ENCODE data around the gene ICAM1.

Gene ICAM1

DNA sequence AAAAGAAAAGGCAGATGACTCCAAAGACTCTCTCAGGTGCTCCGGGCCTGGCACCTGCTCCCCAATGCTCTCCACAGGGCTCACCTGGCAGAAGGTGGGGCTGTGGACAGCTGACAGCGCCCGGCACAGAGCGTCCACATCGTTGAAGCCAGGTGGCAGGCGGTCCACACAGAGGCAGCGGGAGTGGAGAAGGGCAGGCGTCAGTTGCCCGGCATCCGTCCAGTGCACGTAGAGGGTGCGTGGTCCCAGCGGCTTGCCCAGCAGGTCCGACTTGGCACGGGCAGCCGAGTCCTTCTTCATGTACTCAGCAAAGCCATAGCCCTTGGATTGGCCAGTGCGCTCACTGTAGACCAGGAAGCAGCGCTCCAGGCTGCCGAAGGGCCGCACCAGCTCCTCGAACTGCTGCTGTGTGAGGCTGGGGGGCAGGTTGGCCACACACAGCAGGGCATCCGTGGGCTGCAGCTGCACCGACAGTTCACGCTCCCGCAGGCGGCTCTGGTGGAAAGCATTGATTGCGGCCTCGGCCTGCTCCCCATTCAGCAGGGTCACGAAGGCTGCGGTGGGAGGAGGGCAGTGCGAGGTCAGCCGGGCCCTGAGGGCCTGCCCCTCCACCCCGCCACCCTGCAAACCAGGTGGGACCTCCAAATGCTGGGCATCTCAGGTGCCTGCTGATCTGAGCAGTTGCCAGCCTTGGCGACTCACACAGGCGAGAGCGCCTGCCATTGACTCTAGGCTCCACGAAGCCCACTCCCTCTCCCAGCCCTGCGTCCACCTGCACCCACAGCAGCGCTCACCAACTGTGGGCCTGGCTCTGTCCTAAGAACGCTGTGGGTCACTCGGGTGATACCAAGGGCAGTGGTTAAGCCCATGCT lies 57.9 kb downstream of the ICAM1 start:
- no peak for DNase-seq

DNA sequence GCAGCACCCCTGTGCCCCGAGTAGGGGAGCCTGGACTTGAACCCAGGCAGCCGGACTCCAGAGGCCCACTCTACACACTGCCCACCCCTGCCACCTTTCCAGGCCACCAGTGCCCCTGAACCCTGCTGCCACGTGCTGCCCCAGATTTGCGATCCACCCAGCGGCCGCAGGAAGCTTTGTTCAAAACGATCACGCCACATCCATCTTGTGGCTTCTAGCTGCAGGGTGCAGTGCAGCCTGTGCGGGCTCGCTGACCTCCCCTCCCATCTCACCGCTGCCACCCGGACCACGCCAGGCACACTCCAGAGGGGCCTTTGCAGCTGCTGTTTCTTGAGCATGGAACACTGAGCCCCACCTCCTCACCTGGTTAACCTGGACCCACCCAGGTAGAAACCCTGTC lies 58.6 kb downstream of the ICAM1 start:
- DNase-seq, result no peak

DNA sequence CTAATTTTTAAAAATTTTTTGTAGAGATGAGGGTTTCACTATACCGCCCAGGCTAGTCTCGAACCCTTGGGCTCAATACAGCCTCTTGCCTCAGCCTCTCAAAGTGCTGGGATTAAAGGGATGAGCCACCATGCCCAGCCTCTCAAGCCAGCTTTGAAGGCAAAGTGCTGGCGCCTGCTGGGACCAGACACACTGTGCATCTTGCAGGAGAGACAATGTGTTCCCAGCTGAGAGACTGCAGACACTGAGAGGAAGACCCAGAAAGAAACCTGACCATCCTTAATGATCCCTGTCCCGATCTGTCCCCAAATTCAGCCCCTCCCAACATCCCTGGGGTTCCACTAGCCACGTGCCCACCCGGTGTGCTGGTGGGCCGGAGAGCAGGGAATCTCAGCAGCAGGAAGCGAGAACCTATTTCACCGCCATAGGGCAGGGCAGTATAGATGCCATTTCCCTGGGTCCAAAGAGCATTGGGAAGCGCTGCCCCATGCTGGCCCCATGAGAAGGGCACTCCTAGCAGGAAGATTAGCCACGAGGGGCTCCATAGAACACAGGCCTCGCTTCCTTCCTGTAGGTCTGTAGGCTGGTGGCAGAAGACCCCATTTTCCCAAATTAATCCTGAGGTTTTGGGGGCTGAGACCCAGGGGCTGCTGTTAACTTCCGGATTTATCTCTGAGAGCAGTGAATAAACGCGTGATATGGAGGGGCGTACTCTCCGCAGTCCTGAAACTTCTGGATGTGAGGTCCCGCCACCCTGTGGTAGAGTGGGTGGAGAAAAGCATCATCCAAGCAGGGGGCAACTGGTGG lies 61.4 kb downstream of the ICAM1 start:
- no peak for DNase-seq

DNA sequence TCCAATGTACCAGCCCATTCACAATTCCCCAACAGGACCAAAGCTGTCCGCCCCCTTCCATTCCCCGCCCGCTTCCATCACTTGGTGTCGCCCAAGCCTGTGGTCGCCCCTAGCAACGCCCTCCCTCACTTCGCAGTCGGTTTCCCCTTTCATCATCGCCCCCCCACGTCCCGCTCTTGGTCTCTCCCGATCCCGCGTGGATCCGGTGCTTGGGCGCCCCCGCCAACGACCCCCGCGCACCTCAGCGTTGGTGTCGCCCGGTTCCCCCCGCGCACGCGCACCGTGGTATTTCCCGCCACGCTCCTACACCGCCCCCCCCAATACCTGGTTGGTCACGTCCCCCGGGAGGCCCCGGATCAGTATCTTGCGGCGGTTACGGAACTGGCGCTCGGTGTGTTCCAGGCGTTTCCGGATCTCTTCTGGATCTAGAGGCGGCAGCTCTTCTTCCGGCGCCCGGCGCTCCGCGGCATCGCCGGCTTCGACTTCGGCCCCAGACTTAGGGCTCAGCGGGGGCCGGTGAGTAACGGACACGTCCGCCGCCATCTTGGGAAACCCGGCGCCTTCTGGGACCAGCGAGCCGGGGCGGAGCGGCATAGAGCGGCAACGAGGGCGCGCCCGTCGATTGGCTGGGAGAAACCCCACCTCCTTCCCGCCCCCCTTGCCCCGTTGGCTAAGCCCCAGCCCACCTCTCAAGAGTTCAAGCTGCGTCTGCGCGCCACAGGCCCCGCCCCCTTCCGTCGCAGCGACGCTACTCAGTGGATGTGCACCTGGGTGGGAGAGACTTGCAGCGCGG lies 62.2 kb downstream of the ICAM1 start, which contains the start of gene RAVER1:
TSS of gene RAVER1 (minus strand) at position 565 of the 793 bp plus-strand sequence. CDS start at position 543, 22 bp downstream.
- DNase-seq, result peak; percentile 98

DNA sequence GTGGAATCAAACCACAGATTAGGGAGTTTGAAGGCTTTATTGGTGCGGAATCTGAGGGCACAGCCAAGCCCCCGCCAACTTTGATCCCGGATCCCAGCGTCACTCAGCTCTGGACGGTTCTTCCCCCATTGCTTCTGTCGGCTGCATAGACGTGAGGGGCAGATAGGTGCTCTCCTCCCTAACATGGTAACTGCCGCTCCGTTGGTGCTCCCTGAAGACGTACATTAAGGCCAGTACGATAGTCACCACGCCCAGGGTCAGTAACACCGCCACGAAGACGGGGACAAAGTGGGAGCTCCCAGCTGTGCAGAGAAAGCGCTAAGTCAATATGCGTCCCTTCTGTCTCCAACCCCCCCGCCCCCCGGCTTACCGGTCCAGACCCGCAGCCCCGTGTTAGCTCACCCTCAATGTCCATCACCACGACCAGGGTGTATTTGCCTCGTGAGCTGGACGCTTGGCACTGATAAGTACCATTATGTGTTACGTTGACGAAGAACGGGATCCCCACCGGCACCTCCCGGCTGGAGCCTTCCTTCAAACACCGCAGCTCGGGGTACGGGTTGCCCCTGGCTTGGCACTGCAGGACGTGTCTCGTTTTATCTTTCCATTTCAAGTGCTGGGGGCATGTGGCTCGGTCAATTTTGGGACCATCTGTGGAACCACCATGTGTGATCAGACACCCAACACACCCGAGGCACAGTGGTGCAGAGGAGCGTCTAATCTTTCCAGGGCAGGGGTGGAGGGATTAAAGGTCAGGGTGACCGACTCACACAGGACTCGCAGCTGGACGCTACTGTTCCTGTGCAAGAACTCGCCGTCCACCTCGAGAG lies 63.1 kb downstream of the ICAM1 start:
- no peak for DNase-seq

DNA sequence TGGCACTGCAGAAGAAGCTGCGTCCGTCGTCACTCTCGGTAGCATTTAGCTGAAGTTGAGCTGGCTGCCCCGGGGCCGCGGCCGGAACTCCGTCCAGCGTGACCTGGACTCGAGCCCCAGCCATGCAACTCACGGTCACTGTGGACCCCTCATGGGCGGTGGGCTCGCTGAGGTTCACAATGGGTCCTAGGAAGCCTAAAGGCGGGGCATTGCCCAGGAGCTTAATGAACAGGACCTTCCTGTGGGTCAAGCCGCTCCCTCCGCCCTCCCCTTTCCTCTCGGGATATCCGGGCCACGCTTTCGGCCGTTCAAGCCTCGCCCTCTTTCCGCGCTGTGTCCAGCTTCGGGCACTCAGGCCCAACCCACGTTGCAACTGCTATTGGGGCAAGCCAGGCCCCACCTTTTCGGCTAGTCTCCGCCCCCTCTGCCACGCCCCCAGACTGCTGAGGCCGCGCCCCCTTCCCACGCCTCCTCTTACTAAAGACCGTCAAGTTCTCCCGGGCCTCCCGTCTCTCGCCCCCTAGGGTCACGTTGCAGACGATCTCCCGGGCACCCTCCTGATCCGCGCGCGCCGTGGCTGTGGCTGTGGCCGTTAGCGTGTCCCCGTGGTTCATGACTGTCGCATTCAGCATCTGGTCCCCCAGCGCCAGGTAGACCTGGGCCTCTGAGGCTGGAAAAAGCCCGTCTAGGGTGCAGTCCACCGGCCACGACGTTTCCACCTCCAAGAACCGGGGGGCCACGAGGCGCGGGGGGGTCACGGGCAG lies 63.9 kb downstream of the ICAM1 start:
- peak; percentile 49 for DNase-seq

DNA sequence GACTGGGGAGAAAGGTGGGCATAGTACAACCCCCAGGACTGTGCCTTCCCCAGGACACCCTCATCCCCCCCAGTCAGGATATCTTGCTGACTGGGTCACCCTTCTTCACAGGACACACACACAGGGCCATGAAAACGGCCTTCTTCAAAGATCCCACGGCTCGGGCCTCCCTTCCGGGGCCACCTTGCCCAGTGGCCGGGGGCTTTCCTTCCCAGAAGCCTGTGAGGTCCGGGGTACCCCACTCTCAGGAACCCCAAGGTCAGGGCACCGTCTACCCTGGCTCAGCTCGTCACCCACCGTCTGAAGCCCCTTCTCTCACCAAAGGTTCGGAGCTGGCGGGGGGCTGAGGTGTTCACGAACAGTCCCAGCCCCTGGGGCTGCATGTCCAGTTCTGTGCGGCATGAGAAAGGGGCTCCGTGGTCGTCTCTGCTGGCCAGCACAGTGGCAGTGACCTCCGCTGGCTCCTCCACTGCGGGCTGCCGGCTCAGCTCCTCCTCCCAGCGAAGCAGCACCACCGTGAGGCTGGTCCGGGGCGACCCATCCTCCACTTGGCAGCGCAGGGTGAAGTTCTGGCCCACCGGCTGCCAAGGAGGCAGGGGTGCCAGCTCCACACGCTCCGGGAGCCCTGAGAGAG lies 64.5 kb downstream of the ICAM1 start:
- DNase-seq, result no peak
